Panc1 (cell line): ENCODE measurements around the gene CDK5RAP3. TPM values are rescaled to one million over a fixed set of nuclear protein-coding genes. Genes with fewer than 3 reads are reported as not detected.
A peak's percentile ranks its signal among the peaks of the same experiment; 100 is the strongest.

Source experiments
- ATAC-seq: fragments of 200-7000 bp; cut with Tn5 transposase; 2 replicates; pipeline ENCODE4 v1.9.1; 2020; ENCODE audit warnings: mild to moderate bottlenecking, moderate library complexity
- BruUV-seq: library from RNA; stranded (reverse); fragments of 400-500 nt; replicated peaks from 2 replicates; lab custom pipeline; 2021; lab: Mats Ljungman, UMichigan
- CTCF ChIA-PET: fragments of 300-600 bp; sonication (Branson Sonifier 250); formaldehyde crosslinking; loops from one replicate; lab custom pipeline; 2022; ENCODE audit warnings: antibody characterized with exemption; lab: Charles Lee
- POLR2A ChIA-PET: fragments of 300-600 bp; sonication (Branson Sonifier 250); formaldehyde crosslinking; loops from one replicate; lab custom pipeline; 2022; ENCODE audit warnings: antibody characterized with exemption; lab: Charles Lee
- DNase-seq: peaks from one replicate; pipeline ENCODE4 v3.0.0-alpha.2; 2010; ENCODE audit warnings: low read depth, low spot score
- H3K27ac ChIP-seq: 2 replicates; pipeline ENCODE4 v1.5.1; 2011; ENCODE audit warnings: mild to moderate bottlenecking, low read length, inconsistent platforms
- H3K27me3 ChIP-seq: fragments of 200-500 bp; sonication (Bioruptor generic); 2 replicates; pipeline ENCODE4 v1.6.0; 2014; ENCODE audit warnings: low read length, inconsistent platforms; ENCODE audit not compliant: control insufficient read depth, insufficient read depth
- H3K36me3 ChIP-seq: fragments of 200-500 bp; sonication (Bioruptor generic); 2 replicates; pipeline ENCODE4 v1.5.1; 2014; ENCODE audit warnings: inconsistent platforms, mild to moderate bottlenecking, low read length, moderate library complexity; ENCODE audit not compliant: control insufficient read depth, insufficient read depth
- H3K4me1 ChIP-seq: 2 replicates; pipeline ENCODE4 v1.5.1; 2011; ENCODE audit warnings: inconsistent platforms, mild to moderate bottlenecking, low read length, moderate library complexity; ENCODE audit not compliant: control insufficient read depth, insufficient read depth
- H3K4me3 ChIP-seq, 2 experiments: 2 replicates each; pipeline ENCODE4 v1.5.1; 2011 to 2012; ENCODE audit warnings: low read depth in 2 of 2, low read length in 2 of 2, mild to moderate bottlenecking in 2 of 2, inconsistent platforms in 1 of 2, moderate library complexity in 1 of 2
- H3K9me3 ChIP-seq: fragments of 200-500 bp; sonication (Bioruptor generic); 2 replicates; pipeline ENCODE4 v1.5.1; 2014; ENCODE audit warnings: low read depth, mild to moderate bottlenecking, inconsistent platforms, low read length, moderate library complexity; ENCODE audit not compliant: control insufficient read depth, insufficient read depth
- POLR2AphosphoS5 ChIP-seq: IDR thresholded peaks from 2 replicates; pipeline ENCODE4 v1.6.1; 2012; ENCODE audit warnings: mild to moderate bottlenecking, low read depth, low read length, moderate library complexity
- REST ChIP-seq, 2 experiments: IDR thresholded peaks; 2 replicates each; pipeline ENCODE4 v1.6.1; 2011 to 2012; ENCODE audit warnings: low read depth in 2 of 2, control low read depth in 1 of 2, low read length in 1 of 2, mild to moderate bottlenecking in 1 of 2, moderate library complexity in 1 of 2; ENCODE audit not compliant: insufficient read depth in 1 of 2
- SIN3A ChIP-seq: IDR thresholded peaks from 2 replicates; pipeline ENCODE4 v1.6.1; 2012; ENCODE audit warnings: low read depth, mild to moderate bottlenecking, low read length, moderate library complexity, borderline replicate concordance; ENCODE audit not compliant: insufficient read depth
- TCF7L2 ChIP-seq: IDR thresholded peaks from 2 replicates; pipeline ENCODE4 v1.6.1; 2011; ENCODE audit warnings: mild to moderate bottlenecking, low read depth, low read length, inconsistent platforms
- in situ Hi-C: cut with HindIII; loops from 2 replicates; pipeline ENCODE4 v1.10.0; 2016; ENCODE audit warnings: low sequenced_read_pairs, low pct_unique_long_range_greater_than_20kb
- intact Hi-C: fragments of 100-400 bp; cut with micrococcal nuclease; formaldehyde crosslinking; loops from one replicate; pipeline ENCODE4 v1.10.0; 2022; ENCODE audit not compliant: unreplicated experiment
- total RNA-seq: library from RNA; stranded (reverse); gene quantifications from one replicate; pipeline ENCODE4 v1.2.1, GENCODE V29; 2021; ENCODE audit not compliant: unreplicated experiment
- TF ChIP-seq, protein P1 (sequence below): fragments of 450-650 bp; IDR thresholded peaks from 2 replicates; pipeline ENCODE4 v1.5.1; 2017; ENCODE audit warnings: mild to moderate bottlenecking

Gene CDK5RAP3
- total RNA-seq, 1 experiment from 2014 or later = 193 TPM

DNA sequence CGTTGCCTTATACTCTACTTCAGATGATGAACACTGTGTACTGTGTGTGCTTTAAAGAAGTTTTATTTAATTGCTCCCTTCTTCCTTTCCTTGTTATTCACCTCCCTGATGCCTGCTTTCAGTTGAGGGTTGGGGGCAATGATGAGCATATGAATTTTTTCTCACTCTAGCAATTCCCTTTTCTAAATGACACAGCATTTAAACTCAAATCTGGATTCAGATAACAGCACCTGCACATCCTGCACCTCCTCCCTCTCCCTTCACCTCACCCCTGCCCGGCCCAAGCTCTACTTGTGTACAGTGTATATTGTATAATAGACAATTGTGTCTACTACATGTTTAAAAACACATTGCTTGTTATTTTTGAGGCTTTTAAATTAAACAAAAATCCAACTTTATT lies 42.5 kb upstream of the CDK5RAP3 start:
- BruUV-seq = TSS peak; percentile 60
- ChIA-PET CTCF (no interaction called here), POLR2A (interaction anchor here (0.5 kb wide), 1 partner anchor 12 kb away, joined by 4 read pairs; no protein-coding TSS in a partner anchor)
- intact Hi-C loops (no loop called here), in situ Hi-C loops (no loop called here)
- H3K27ac ChIP-seq = no peak overlapping the region
- H3K9me3 ChIP-seq = no peaks in the 10 kb centered on the region
- ATAC-seq (no peak), DNase-seq (no peak)
- TF ChIP-seq SIN3A = no peak
- TF ChIP-seq, protein P1, sequence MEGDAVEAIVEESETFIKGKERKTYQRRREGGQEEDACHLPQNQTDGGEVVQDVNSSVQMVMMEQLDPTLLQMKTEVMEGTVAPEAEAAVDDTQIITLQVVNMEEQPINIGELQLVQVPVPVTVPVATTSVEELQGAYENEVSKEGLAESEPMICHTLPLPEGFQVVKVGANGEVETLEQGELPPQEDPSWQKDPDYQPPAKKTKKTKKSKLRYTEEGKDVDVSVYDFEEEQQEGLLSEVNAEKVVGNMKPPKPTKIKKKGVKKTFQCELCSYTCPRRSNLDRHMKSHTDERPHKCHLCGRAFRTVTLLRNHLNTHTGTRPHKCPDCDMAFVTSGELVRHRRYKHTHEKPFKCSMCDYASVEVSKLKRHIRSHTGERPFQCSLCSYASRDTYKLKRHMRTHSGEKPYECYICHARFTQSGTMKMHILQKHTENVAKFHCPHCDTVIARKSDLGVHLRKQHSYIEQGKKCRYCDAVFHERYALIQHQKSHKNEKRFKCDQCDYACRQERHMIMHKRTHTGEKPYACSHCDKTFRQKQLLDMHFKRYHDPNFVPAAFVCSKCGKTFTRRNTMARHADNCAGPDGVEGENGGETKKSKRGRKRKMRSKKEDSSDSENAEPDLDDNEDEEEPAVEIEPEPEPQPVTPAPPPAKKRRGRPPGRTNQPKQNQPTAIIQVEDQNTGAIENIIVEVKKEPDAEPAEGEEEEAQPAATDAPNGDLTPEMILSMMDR = no peak
- TF ChIP-seq REST (IDR thresholded peaks at IDR 0.05; ENCODE audit: insufficient read depth in 1 of 2, low read depth in 2 of 2, low read length in 1 of 2) = no peak
- TF ChIP-seq POLR2AphosphoS5 = no peak
- TF ChIP-seq TCF7L2 = no peak
- no peaks in the 10 kb centered on the region for H3K27me3 ChIP-seq
- no peak overlapping the region for H3K4me3 ChIP-seq
- H3K36me3 ChIP-seq = no peaks in the 10 kb centered on the region; the same call in 1 of the 2 replicates
- peaks cover 3% of the 10 kb centered on the region; the same call in 1 of the 2 replicates for H3K4me1 ChIP-seq

GRCh38 chr17:47929218-47930000 lies 41.5 kb upstream of the CDK5RAP3 start:
- intact Hi-C loops = no loop called here
- Histone ChIP-seq H3K27ac (no peak overlapping the region), H3K4me1 (peaks cover 3% of the 10 kb centered on the region; the same call in 1 of the 2 replicates), H3K27me3 (no peaks in the 10 kb centered on the region), H3K4me3 (no peak overlapping the region), H3K36me3 (no peaks in the 10 kb centered on the region; the same call in 1 of the 2 replicates), H3K9me3 (no peaks in the 10 kb centered on the region)
- POLR2A ChIA-PET = interaction anchor here (0.6 kb wide), 1 partner anchor 22 kb away, joined by 3 read pairs; no protein-coding TSS in a partner anchor
- ATAC-seq (no peak), DNase-seq (no peak)
- TF ChIP-seq SIN3A (no peak), TCF7L2 (no peak)
- BruUV-seq = no TSS peak
- CTCF ChIA-PET = no interaction called here
- in situ Hi-C loops = no loop called here

DNA sequence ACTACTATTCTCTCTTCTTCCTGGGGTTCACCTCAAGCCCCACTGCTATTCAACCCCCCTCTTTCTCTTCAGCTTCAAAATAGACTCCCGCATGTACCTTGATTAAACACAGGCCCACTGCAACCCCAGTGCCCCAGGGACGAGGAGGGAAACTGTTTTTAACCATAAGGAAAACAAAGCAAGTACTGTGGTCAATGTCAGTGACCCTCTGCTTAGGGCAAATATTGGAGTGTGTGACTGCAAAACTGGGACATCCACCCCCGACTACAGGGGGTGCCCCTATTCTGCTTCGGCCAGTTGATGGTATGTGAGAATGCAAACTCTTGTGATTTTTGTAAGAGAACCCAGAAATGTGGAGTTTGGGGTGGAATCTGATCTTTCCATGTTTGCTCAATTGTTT lies 39.1 kb upstream of the CDK5RAP3 start:
- Histone ChIP-seq H3K9me3 (no peaks in the 10 kb centered on the region), H3K27ac (no peak overlapping the region), H3K4me1 (peaks cover 3% of the 10 kb centered on the region; the same call in 1 of the 2 replicates), H3K36me3 (no peaks in the 10 kb centered on the region), H3K4me3 (no peak overlapping the region), H3K27me3 (no peaks in the 10 kb centered on the region)
- CTCF ChIA-PET = interaction anchor here (0.6 kb wide), 1 partner anchor 91 kb away, joined by 3 read pairs; the partner anchor contains the start of gene SCRN2
- DNase-seq (no peak), ATAC-seq (no peak)
- TF ChIP-seq TCF7L2 (no peak), REST (IDR thresholded peaks at IDR 0.05; ENCODE audit: insufficient read depth in 1 of 2, low read depth in 2 of 2, low read length in 1 of 2) (no peak), POLR2AphosphoS5 (no peak), SIN3A (no peak)
- TF ChIP-seq, protein P1 = no peak
- intact Hi-C loops = no loop called here
- POLR2A ChIA-PET = no interaction called here
- in situ Hi-C loops = no loop called here
- no TSS peak for BruUV-seq
